Natural killer cell treated with Interleukin-12 subunit alpha and Interleukin-12 subunit beta and Interleukin-15 and Interleukin-18, amount 100 ng/mL, for 72 hours (primary cell): ENCODE measurements around the gene TIMM44. TPM values are rescaled to one million over a fixed set of nuclear protein-coding genes. Genes with fewer than 3 reads are reported as not detected.

Source experiments
- ATAC-seq, 2 donors: fragments of 150-1000 bp; cut with Tn5 transposase in 1 of 2; sonication (Bioruptor Pico), chemical (Tn5 transposase) in 1 of 2; 2 replicates each; pipeline ENCODE4 v1.10.0; 2021
- DNase-seq: peaks from one replicate; pipeline ENCODE4 v3.0.0; 2022; ENCODE audit warnings: low spot score
- H3K27ac Mint-ChIP-seq, 2 donors: 1 replicate in 1 of 2; 2 replicates in 1 of 2; pipeline ENCODE4 v1.8.0; 2022; ENCODE audit warnings: mixed read lengths in 2 of 2, mild to moderate bottlenecking in 1 of 2, moderate library complexity in 1 of 2
- H3K27me3 Mint-ChIP-seq, 2 donors: 1 replicate in 1 of 2; 2 replicates in 1 of 2; pipeline ENCODE4 v1.8.0; 2022; ENCODE audit warnings: mixed read lengths in 2 of 2
- H3K36me3 Mint-ChIP-seq: one replicate; pipeline ENCODE4 v1.8.0; 2022; ENCODE audit warnings: mixed read lengths
- H3K4me1 Mint-ChIP-seq, 2 donors: 1 replicate in 1 of 2; 2 replicates in 1 of 2; pipeline ENCODE4 v1.8.0; 2022; ENCODE audit warnings: low read depth in 2 of 2, mixed read lengths in 2 of 2, mild to moderate bottlenecking in 1 of 2
- H3K4me3 Mint-ChIP-seq: one replicate; pipeline ENCODE4 v1.8.0; 2022; ENCODE audit warnings: mixed read lengths
- H3K9me3 Mint-ChIP-seq: 2 replicates; pipeline ENCODE4 v1.8.0; 2022; ENCODE audit warnings: mixed read lengths
- total RNA-seq, 2 donors: library from RNA; stranded (reverse); gene quantifications; one replicate each; pipeline ENCODE4 v1.2.3, GENCODE V29; 2022

TIMM44 gene
- total RNA-seq, 2 donors from 2014 or later, result 76.0 to 126 TPM

- H3K27ac Mint-ChIP-seq, result no peak overlapping the region
- H3K4me3 Mint-ChIP-seq, result no peak overlapping the region
- H3K36me3 Mint-ChIP-seq, result no peaks in the 10 kb centered on the region
- DNase-seq (no peak), ATAC-seq (no peak)
- H3K9me3 Mint-ChIP-seq, result no peaks in the 10 kb centered on the region
- peaks cover 0 to 9% of the 10 kb centered on the region in 2 donors for H3K4me1 Mint-ChIP-seq
- no peaks in the 10 kb centered on the region for H3K27me3 Mint-ChIP-seq
These were observed 37.7 kb upstream of the TIMM44 start for GRCh38 chr19:7981199-7981598.

GRCh38 chr19:7980635-7981121, 37.2 kb upstream of the TIMM44 start:
- no peak overlapping the region for H3K4me3 Mint-ChIP-seq
- H3K27ac Mint-ChIP-seq, result no peak overlapping the region
- H3K9me3 Mint-ChIP-seq, result no peaks in the 10 kb centered on the region
- H3K27me3 Mint-ChIP-seq, result no peaks in the 10 kb centered on the region
- no peaks in the 10 kb centered on the region for H3K36me3 Mint-ChIP-seq
- no peak for ATAC-seq
- H3K4me1 Mint-ChIP-seq, result peaks cover 0 to 6% of the 10 kb centered on the region in 2 donors
- DNase-seq, result no peak

- Mint-ChIP-seq H3K9me3 (no peaks in the 10 kb centered on the region), H3K27me3 (no peaks in the 10 kb centered on the region), H3K4me1 (peaks cover 0 to 6% of the 10 kb centered on the region in 2 donors), H3K36me3 (no peaks in the 10 kb centered on the region), H3K27ac (no peak overlapping the region), H3K4me3 (no peak overlapping the region)
- ATAC-seq (no peak), DNase-seq (no peak)
These were observed 36.7 kb upstream of the TIMM44 start for GRCh38 chr19:7980168-7980567.

- ATAC-seq (no peak), DNase-seq (no peak)
- peaks cover 0 to 6% of the 10 kb centered on the region in 2 donors for H3K4me1 Mint-ChIP-seq
- H3K9me3 Mint-ChIP-seq, result no peaks in the 10 kb centered on the region
- H3K27me3 Mint-ChIP-seq, result no peaks in the 10 kb centered on the region
- H3K27ac Mint-ChIP-seq, result no peak overlapping the region
- no peak overlapping the region for H3K4me3 Mint-ChIP-seq
- no peaks in the 10 kb centered on the region for H3K36me3 Mint-ChIP-seq
These were observed 36.1 kb upstream of the TIMM44 start for GRCh38 chr19:7979559-7979958.

GRCh38 chr19:7979011-7979410, 35.5 kb upstream of the TIMM44 start:
- Mint-ChIP-seq H3K27ac (no peak overlapping the region), H3K4me3 (no peak overlapping the region), H3K27me3 (no peaks in the 10 kb centered on the region), H3K9me3 (no peaks in the 10 kb centered on the region), H3K36me3 (no peaks in the 10 kb centered on the region), H3K4me1 (peaks cover 0 to 2% of the 10 kb centered on the region in 2 donors)
- ATAC-seq (no peak), DNase-seq (no peak)

GRCh38 chr19:7978179-7978825, 34.8 kb upstream of the TIMM44 start:
- no peaks in the 10 kb centered on the region for H3K4me1 Mint-ChIP-seq

GRCh38 chr19:7977723-7978040, 34.2 kb upstream of the TIMM44 start:
- H3K27ac Mint-ChIP-seq, result no peak overlapping the region
- ATAC-seq (no peak), DNase-seq (no peak)
- no peak overlapping the region for H3K4me3 Mint-ChIP-seq
- H3K4me1 Mint-ChIP-seq, result no peaks in the 10 kb centered on the region
- no peaks in the 10 kb centered on the region for H3K9me3 Mint-ChIP-seq
- peaks cover 4% of the 10 kb centered on the region for H3K36me3 Mint-ChIP-seq
- no peaks in the 10 kb centered on the region for H3K27me3 Mint-ChIP-seq

More at GRCh38 chr19:7978179-7978825, 34.8 kb upstream of the TIMM44 start:
- peaks cover 4% of the 10 kb centered on the region for H3K36me3 Mint-ChIP-seq
- H3K9me3 Mint-ChIP-seq, result no peaks in the 10 kb centered on the region
- no peaks in the 10 kb centered on the region for H3K27me3 Mint-ChIP-seq
- H3K27ac Mint-ChIP-seq, result no peak overlapping the region
- no peak for ATAC-seq
- DNase-seq, result no peak
- no peak overlapping the region for H3K4me3 Mint-ChIP-seq

- no peaks in the 10 kb centered on the region for H3K4me1 Mint-ChIP-seq
- no peak overlapping the region for H3K27ac Mint-ChIP-seq
- no peak overlapping the region for H3K4me3 Mint-ChIP-seq
- H3K9me3 Mint-ChIP-seq, result no peaks in the 10 kb centered on the region
- no peak for ATAC-seq
- peaks cover 4% of the 10 kb centered on the region for H3K36me3 Mint-ChIP-seq
- H3K27me3 Mint-ChIP-seq, result no peaks in the 10 kb centered on the region
- DNase-seq, result no peak
These were observed 33.7 kb upstream of the TIMM44 start for GRCh38 chr19:7977021-7977722.

- H3K27ac Mint-ChIP-seq, result no peak overlapping the region
- ATAC-seq, result no peak
- no peak for DNase-seq
- no peaks in the 10 kb centered on the region for H3K27me3 Mint-ChIP-seq
- no peak overlapping the region for H3K4me3 Mint-ChIP-seq
- peaks cover 4% of the 10 kb centered on the region for H3K36me3 Mint-ChIP-seq
- no peaks in the 10 kb centered on the region for H3K4me1 Mint-ChIP-seq
- no peaks in the 10 kb centered on the region for H3K9me3 Mint-ChIP-seq
These were observed 33.0 kb upstream of the TIMM44 start for GRCh38 chr19:7976461-7976860.

GRCh38 chr19:7975037-7975436, 31.6 kb upstream of the TIMM44 start:
- no peaks in the 10 kb centered on the region for H3K9me3 Mint-ChIP-seq
- H3K36me3 Mint-ChIP-seq, result peaks cover 4% of the 10 kb centered on the region
- no peak for DNase-seq
- no peak for ATAC-seq
- no peak overlapping the region for H3K4me3 Mint-ChIP-seq
- no peak overlapping the region for H3K27ac Mint-ChIP-seq
- no peaks in the 10 kb centered on the region for H3K4me1 Mint-ChIP-seq
- no peaks in the 10 kb centered on the region for H3K27me3 Mint-ChIP-seq

GRCh38 chr19:7973883-7974282, 30.4 kb upstream of the TIMM44 start:
- DNase-seq, result no peak
- H3K27me3 Mint-ChIP-seq, result no peaks in the 10 kb centered on the region
- no peak for ATAC-seq
- no peaks in the 10 kb centered on the region for H3K4me1 Mint-ChIP-seq
- peaks cover 4% of the 10 kb centered on the region for H3K36me3 Mint-ChIP-seq
- H3K27ac Mint-ChIP-seq, result no peak overlapping the region
- H3K4me3 Mint-ChIP-seq, result no peak overlapping the region
- H3K9me3 Mint-ChIP-seq, result no peaks in the 10 kb centered on the region

- H3K27ac Mint-ChIP-seq, result no peak overlapping the region
- peaks cover 4% of the 10 kb centered on the region for H3K36me3 Mint-ChIP-seq
- no peak for DNase-seq
- H3K4me1 Mint-ChIP-seq, result peaks cover 0 to 6% of the 10 kb centered on the region in 2 donors
- ATAC-seq, result peak in 1 of 2 donors; percentile 5
- no peak overlapping the region for H3K4me3 Mint-ChIP-seq
- H3K27me3 Mint-ChIP-seq, result no peaks in the 10 kb centered on the region
- no peaks in the 10 kb centered on the region for H3K9me3 Mint-ChIP-seq
These were observed 28.4 kb upstream of the TIMM44 start for GRCh38 chr19:7971553-7972520.

GRCh38 chr19:7970716-7971448, 27.4 kb upstream of the TIMM44 start:
- Mint-ChIP-seq H3K27ac (no peak overlapping the region), H3K9me3 (no peaks in the 10 kb centered on the region), H3K36me3 (peaks cover 8% of the 10 kb centered on the region), H3K4me1 (peaks cover 0 to 9% of the 10 kb centered on the region in 2 donors), H3K27me3 (no peaks in the 10 kb centered on the region), H3K4me3 (no peak overlapping the region)
- ATAC-seq (no peak), DNase-seq (no peak)
